ENCODE measurements around the gene INHA.

Gene INHA

GRCh38 chr2:219559156-219559915 lies 12.8 kb upstream of the INHA start:
- DNase-seq, result no peak

GRCh38 chr2:219560037-219560892 lies 11.8 kb upstream of the INHA start:
- DNase-seq, result no peak

GRCh38 chr2:219560893-219561178 lies 11.3 kb upstream of the INHA start:
- DNase-seq, result no peak

- peak; percentile 29 for DNase-seq
Measured at GRCh38 chr2:219561179-219562048, 10.7 kb upstream of the INHA start.

GRCh38 chr2:219562049-219563020 lies 9.8 kb upstream of the INHA start:
- DNase-seq, result peak; percentile 77

- no peak for DNase-seq
Measured at GRCh38 chr2:219563271-219563928, 8.7 kb upstream of the INHA start.

- no peak for DNase-seq
Measured at GRCh38 chr2:219565130-219566080, 6.7 kb upstream of the INHA start.

- DNase-seq, result no peak
Measured at GRCh38 chr2:219566640-219567039, 5.5 kb upstream of the INHA start.

GRCh38 chr2:219567131-219567530 lies 5.0 kb upstream of the INHA start:
- no peak for DNase-seq

GRCh38 chr2:219567791-219568361 lies 4.2 kb upstream of the INHA start:
- no peak for DNase-seq

GRCh38 chr2:219569041-219569440 lies 3.1 kb upstream of the INHA start:
- DNase-seq, result no peak

- DNase-seq, result no peak
Measured at GRCh38 chr2:219569635-219570034, 2.5 kb upstream of the INHA start.

- DNase-seq, result peak; percentile 12
Measured at GRCh38 chr2:219570194-219570923, 1.8 kb upstream of the INHA start.

GRCh38 chr2:219570924-219571310 lies 1.2 kb upstream of the INHA start:
- DNase-seq, result no peak

- peak; percentile 56 for DNase-seq
Measured at GRCh38 chr2:219571311-219572236, 536 bp upstream of the INHA start, which contains the start of gene OBSL1. Gene OBSL1 (minus strand): TSS chr2:219571539. CDS start chr2:219571232, 307 bp downstream.

GRCh38 chr2:219573166-219573565 lies 1.1 kb downstream of the INHA start:
- peak; percentile 28 for DNase-seq

GRCh38 chr2:219574484-219575311 lies 2.6 kb downstream of the INHA start:
- no peak for DNase-seq

All from NCI-H526 treated with DMSO at 0.1 percent for 48 hours (cell line).